Measurements from ENCODE around the gene ACSL1.
"Not testable (repeated sequence)": the region's sequence is repeated elsewhere in the genome, so short reads cannot be mapped to it uniquely, and the experiment has no call there.

The ACSL1 gene

DNA sequence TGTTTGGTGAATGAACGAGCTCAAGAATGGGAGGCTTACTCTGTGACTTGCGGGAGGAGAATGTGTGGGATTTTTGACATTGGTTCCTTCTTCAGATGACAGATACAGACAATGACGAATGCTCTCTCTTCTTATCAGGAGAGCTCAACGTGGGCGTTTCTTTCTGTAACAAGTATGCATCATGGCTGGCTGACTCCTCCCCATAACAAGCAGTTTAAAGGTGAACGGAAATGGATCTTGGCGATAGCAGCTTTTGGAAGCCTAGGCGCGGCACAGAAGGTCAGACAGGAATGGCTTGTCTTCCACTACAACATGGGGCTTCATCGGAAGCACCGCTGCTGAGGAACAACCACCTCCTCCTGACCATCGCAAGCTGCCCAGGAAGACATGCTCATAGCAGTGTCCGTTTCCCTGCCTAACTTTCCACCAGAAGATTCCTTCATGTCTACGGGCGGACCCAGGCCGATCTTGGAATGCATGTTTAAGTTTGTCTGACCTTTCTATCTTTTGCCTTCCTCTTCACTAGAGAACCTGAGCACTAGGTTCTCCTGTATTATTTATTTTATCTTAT, 18.3 kb upstream of the ACSL1 start:
- peak; percentile 47 to 82 for DNase-seq

GRCh38 chr4:184839075-184839399, 13.3 kb upstream of the ACSL1 start:
- DNase-seq, result not testable (repeated sequence)

DNA sequence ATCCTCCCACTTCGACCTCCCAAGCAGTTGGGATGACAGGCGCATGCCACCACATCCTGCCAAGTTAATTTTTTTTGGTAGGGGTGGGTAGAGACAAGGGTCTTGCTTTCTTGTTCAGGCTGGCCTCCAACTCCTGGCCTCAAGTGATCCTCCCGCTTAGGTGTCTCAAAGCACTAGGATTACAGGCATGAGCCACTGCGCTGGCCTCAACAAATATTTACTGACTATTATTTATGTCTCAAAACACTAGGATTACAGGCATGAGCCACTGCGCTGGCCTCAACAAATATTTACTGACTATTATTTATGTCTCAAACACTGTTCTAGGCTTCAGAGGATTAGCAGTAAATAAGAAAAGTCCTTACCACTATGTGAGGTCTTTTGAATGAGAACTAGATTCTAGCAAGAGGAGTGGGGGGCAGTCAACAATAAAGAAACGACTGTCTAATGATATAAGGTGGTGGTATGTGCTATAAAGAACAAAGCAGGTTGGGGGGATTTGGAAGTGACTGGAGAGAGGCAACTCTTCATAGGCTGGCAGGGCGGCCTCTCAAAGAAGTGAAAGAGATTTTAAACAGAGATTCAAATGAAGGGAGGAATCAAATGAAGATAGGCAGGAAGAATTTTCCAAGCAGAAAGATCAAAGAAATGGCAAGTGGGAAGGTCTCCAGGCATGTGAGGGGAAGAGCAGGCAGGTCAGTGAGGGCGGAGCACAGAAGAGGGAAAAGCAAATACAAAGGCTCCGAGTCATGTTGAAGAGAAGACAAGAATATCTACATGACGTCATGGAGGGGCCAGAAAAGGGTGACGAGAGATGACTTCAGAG, 12.7 kb upstream of the ACSL1 start:
- DNase-seq, result no peak

DNA sequence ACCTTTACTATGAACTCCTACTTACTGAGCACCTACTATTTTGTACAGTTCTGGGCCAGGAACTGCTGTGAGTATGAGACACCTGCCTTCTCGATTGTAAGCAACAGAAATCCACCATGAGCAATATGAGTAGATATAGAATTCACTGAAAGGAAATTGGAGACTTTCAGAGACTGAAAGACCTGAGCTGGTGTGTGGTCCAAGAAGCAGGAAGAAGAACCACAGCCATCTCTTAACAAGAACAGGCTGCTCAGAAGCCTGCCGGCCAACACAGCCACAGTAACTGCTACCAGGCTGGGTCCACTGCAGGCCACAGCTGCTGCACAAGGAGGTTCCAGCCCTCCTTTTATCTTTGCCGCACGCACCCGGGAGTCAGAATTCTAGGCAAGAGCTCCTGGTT, 10.8 kb upstream of the ACSL1 start:
- DNase-seq, result no peak

DNA sequence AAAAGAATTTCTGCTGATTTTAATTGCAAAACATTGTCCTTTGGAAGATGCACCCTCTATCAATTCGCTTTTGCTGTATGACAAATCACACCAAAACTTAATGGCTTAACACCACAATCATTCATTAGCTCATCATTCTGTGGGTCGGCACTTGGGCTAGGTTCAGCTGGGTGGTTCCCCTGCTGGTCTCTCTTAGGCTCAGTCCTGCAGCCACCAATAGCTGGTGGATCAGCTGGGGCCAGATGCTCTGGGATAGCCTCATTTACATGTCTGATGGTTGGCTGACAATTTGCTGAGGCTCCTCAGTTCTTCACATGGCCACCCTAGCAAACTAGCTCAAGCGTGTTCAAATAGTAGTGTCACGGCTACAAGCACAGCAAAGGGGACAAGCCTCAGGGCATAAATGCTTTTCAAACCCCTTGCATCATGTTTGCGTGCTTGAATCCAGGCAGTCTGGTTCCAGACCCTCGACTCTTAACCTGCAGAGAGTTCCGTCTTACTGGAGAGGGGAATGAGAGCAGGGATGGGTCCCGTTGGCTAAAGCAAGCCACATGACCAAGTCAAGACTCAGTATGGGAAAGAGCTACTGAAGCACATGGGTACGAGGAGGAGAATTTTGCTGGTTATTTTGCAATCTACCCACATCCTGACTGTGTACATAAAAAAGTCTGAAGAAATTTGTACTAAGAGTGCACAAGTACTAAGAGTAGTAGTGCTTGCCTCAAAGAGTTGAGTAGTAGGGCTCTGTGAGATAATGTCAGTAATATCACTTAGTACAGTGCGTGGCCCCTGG, 7.5 kb upstream of the ACSL1 start:
- DNase-seq, result peak; percentile 67 to 77

DNA sequence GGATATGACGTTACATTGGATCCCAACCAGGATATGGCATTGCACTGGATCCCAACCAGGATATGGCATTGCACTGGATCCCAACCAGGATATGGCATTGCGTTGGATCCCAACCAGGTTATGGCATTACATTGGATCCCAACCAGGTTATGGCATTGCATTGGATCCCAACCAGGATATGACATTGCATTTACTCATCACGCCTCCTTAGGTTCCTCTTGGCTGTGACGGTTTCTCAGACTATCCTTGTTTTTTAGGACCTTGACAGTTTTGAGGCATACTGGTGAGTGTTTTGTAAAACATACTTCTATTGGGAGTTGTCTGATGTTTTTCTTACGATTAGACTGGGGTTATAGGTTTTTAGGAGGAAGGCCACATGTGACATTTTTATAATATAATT, 5.4 kb upstream of the ACSL1 start:
- peak in 1 of 2 donors; percentile 51 for DNase-seq

GRCh38 chr4:184826691-184827270, 1.0 kb upstream of the ACSL1 start:
- DNase-seq, result peak; percentile 50 to 54

DNA sequence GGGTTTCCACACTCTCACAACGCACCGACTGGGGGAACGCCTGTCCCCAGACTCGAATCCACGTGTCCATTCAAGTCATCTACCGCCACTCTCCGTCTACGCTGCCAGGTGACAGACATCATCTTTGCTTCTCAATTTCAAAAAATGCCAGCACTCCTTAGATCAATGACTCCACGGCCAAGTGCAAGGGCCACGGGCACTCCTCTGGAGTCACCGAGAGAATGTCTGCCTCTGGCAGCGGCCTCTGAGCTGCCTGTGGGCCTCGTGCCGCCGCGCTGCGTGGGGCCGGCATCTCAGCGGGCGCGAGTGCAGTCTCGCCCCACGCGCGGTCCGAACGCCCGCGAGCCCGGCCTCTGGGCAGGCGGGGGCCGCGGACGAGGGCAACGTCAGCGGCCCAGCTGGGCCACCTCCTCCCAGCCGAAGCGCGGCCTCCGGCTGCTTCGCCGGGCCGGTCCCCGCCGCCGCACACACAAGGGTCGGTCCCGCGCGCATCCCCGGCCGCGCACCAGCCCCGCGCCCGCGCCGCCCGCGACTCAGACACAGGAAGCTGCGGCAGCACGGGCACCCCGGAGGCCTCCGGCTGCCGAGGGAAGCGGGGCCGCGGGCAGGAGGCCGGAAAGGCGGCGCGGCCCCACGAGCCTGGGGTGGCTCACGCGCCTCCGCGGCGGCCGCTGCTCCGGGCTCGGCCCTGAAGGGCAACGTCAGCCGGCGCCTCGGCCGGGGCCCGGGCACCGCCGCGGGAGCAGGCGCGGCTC, 450 bp downstream of the ACSL1 start:
- DNase-seq, result peak in 1 of 2 donors; percentile 61

DNA sequence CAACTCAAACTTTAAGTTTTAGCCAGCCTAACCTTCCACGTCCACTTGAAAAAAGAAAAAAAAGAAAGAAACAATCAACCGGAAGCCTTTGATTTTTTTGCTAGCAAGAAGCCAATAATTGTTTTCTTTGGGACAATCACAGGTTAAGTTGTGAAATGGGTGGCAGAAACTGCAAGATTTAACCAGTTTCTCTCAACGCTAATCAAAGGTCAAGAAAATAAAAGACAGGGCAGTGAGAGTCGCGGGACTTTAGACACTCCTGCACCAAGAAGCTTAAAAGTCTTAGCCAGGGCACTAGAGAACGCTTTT, 1.0 kb downstream of the ACSL1 start:
- no peak for DNase-seq

- no peak for DNase-seq
Observed at GRCh38 chr4:184824081-184824775, 1.5 kb downstream of the ACSL1 start.

GRCh38 chr4:184823014-184823413, 2.8 kb downstream of the ACSL1 start:
- no peak for DNase-seq

DNA sequence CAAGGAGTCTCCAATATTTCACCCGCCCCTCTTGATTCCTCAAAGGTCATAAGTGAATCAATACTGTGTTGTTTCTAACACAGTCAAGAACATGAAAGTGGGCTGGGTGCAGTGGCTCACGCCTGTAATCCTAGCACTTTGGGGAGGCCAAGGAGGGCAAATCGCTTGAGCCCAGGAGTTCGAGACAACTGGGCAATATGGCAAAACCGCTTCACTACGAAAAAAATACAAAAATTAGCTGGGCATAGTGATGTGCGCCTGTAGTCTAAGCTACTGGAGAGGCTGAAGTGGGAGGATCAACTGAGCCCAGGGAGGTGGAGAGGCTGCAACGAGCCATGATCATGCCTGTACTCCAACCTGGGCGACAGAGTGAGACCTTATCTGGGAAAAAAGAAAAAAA, 3.4 kb downstream of the ACSL1 start:
- no peak for DNase-seq

- DNase-seq, result no peak
Observed at GRCh38 chr4:184821242-184821641, 4.5 kb downstream of the ACSL1 start.

DNA sequence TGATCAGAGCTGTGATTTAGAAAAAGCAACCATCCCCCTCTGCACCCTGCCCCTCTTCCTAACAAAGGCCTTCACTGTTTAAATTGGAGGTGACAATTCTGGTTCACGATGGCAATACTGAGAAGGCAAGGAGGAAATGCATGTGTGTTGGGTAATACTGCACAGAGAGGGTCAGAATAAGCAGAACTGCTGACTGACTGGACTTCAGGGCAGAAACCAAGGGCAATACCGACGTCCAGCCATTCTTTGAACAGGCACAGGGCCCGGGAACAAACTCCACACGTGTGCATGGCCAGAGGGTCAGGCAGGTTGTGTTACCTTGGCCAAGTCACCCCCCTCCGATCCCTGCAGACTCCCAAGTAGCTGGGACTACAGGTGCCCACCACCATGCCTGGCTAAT, 6.0 kb downstream of the ACSL1 start:
- peak; percentile 67 to 72 for DNase-seq

DNA sequence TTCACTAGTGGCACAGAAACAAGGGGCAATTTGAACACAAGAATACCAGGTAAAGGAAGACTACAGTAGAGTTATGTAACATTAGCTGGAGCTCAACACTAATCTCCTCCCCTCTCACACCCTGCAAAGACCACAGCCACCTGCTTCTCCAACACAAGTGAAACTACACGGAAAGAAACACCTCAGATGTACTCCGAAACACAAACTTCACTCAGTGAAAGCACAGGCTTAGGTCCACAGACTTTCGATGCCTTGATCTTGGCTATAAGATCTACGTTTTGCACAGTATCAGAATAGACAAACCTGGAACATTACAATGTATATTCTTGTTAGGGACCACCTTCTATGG, 7.6 kb downstream of the ACSL1 start:
- no peak for DNase-seq

- DNase-seq, result no peak
Observed at GRCh38 chr4:184817494-184818215, 8.1 kb downstream of the ACSL1 start.

- DNase-seq, result no peak
Observed at GRCh38 chr4:184816962-184817361, 8.8 kb downstream of the ACSL1 start.

DNA sequence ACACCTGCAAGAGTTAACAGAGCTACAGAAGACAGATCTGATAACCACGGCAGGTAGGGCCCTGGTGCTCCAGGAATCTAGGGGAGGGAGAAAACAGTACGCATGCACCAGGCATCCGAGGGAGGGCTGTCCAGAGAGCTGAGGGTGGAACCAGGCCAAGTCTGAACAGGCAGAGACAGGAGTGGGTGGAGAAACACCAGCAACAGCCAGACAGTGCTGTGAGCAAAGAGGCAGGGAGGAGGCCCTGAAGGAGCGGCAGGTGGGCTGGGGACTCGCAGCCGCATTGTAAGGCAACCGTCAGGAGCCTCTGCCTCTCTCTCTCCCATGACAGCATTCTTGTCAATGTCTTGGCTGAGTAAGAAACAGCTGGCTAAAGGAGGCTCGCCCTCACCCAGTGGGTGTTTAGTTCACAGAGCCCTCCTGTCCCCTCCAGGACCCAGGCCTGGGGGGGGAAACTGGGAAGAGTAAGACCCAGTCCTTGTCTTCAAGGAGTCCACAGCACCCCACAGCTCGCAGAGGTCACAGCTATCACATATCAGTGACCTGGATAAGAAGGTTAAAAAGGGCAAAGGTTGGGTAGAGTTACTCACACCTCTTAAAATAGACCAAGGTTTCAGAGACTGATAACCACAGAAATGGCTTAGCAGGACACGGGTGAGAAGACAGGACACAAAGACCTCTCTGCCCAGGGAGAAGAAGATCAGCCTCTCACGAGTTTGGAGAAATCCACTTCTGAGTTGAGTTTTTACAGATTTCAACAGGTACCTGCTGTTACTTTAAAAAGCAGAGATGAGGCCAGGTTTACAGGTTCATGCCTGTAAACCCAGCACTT, 10.5 kb downstream of the ACSL1 start:
- peak; percentile 46 to 70 for DNase-seq

DNA sequence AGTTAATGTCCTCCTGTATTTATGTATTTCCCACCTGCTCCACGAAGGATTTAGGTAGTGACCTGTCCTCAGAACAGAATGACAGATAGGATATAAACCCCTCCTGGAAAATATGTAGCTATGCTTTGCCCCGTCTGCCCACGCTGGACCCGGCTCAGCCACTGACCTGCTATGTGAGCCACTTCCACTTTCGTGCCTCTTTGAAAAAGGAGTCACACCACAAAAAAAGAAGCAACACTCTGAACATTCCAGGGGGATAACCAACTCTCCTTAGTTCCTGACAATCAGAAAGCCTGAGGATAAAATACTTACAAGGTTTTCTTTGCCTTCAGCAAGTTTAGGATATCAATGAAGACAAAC, 11.1 kb downstream of the ACSL1 start:
- peak; percentile 46 to 71 for DNase-seq

DNA sequence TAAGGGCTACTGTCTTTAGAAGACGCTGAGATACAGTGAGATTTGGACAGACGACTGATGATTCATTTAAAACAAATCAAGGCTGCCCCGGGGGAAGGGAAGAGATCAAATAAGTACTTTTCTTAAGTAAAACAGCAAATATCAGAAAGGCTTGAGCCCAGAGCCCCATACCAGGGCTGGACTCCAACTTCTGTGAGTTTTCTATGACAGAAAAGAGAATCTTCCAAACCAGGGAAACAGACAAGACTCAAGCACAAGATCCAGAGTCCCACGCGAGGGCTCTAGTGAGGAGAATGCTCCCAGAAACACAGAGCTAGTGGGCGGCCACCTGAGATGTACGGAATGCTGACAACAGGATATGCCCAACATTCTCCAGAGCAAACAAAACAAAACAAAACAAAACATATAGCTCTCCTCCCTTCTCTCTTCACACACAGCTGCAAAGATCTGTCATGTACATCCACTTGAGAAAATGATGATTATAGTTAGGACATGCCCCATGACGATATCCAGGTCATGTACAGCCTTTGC, 13.1 kb downstream of the ACSL1 start:
- no peak for DNase-seq

DNA sequence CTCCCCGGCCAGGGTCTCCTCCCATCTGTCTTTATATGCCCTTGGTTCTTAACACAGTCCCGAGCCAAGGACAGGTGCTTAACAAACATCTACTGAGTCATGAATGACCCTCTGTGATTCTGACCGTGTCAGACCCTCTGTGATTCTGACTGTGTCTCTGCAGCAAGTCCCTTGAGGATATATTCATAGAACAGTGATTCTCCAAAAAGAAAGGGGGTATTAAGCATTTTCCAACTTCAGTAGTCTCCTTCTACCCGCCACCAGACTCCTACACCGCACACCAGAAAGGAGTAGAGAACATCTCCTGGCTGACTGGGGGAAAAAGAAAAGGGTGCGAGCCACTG, 13.6 kb downstream of the ACSL1 start:
- DNase-seq, result no peak
